SU-DHL-6 (cell line): ENCODE results near the gene PTK6.

Experiments used
- EZH2phosphoT487 ChIP-seq: fragments of 200-600 bp; sonication (generic), shearing (Covaris generic); conservative IDR thresholded peaks from 2 replicates; pipeline ENCODE4 v1.6.1; 2018; ENCODE audit warnings: mild to moderate bottlenecking, antibody characterized with exemption, low read length, moderate library complexity, mixed read lengths
- TF ChIP-seq, protein P1 (sequence below): fragments of 200-600 bp; sonication (generic); IDR thresholded peaks from one replicate; pipeline ENCODE4 v1.5.1; 2017; ENCODE audit warnings: antibody characterized with exemption, mild to moderate bottlenecking, low read length, moderate library complexity; ENCODE audit not compliant: insufficient read depth, poor library complexity, severe bottlenecking

DNA sequence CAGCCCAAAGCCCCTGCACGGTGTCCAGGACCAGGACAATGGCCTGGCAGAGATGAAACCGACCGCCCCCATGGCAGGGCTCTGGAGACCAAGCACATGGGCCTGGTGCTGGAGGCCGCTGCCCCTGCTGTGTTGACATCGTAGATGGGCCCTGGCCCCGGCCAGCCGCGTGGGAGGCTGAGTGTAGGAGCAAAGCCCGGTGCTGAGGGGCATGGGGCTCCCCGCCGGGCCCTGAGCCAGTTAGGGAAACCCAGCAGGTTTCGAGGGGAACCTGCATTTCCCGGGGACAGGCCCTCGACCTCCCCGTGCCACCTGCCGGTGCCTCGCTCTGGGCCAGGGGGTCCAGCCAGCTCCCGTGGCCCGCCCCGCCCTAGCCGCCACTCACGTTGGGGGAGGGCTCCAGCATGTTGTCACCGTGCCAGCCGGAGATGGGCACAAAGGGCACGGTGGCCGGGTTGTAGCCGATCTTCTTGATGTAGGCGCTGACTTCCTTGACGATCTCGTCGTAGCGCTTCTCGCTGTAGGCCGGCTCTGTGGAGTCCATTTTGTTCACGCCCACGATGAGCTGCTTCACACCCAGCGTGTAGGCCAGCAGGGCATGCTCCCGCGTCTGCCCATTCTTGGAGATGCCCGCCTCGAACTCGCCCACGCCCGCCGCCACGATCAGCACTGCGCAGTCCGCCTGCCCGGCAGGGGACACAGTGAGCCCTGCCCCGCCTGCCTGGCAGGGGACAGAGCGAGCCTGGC, 42.6 kb downstream of the PTK6 start:
- TF ChIP-seq, protein P1, sequence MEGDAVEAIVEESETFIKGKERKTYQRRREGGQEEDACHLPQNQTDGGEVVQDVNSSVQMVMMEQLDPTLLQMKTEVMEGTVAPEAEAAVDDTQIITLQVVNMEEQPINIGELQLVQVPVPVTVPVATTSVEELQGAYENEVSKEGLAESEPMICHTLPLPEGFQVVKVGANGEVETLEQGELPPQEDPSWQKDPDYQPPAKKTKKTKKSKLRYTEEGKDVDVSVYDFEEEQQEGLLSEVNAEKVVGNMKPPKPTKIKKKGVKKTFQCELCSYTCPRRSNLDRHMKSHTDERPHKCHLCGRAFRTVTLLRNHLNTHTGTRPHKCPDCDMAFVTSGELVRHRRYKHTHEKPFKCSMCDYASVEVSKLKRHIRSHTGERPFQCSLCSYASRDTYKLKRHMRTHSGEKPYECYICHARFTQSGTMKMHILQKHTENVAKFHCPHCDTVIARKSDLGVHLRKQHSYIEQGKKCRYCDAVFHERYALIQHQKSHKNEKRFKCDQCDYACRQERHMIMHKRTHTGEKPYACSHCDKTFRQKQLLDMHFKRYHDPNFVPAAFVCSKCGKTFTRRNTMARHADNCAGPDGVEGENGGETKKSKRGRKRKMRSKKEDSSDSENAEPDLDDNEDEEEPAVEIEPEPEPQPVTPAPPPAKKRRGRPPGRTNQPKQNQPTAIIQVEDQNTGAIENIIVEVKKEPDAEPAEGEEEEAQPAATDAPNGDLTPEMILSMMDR = no peak
- TF ChIP-seq EZH2phosphoT487 = no peak
